Mesenchymal stem cell (in vitro differentiated cells and primary cell): ENCODE data around the gene CYP11A1.

Source experiments
- DNase-seq: peaks from one replicate; pipeline ENCODE4 v3.0.0-alpha.2; 2013
- H2AFZ ChIP-seq: one replicate; pipeline ENCODE4 v1.6.1; 2013; ENCODE audit warnings: low read depth, mild to moderate bottlenecking, control low read depth, inconsistent platforms, low read length, moderate library complexity
- H2AK5ac ChIP-seq: 2 replicates; pipeline ENCODE4 v1.6.1; 2013; ENCODE audit warnings: low read length, moderate library complexity, mild to moderate bottlenecking, inconsistent platforms; ENCODE audit not compliant: severe bottlenecking
- H2BK120ac ChIP-seq: one replicate; pipeline ENCODE4 v1.6.1; 2013; ENCODE audit warnings: low read depth, mild to moderate bottlenecking, inconsistent platforms, low read length, moderate library complexity
- H2BK12ac ChIP-seq, 2 experiments: one replicate each; pipeline ENCODE4 v1.6.1; 2013; ENCODE audit warnings: inconsistent platforms in 2 of 2, low read length in 2 of 2, mild to moderate bottlenecking in 2 of 2, moderate library complexity in 2 of 2, control low read depth in 1 of 2
- H2BK15ac ChIP-seq: one replicate; pipeline ENCODE4 v1.6.1; 2013; ENCODE audit warnings: mild to moderate bottlenecking, low read depth, inconsistent platforms; ENCODE audit not compliant: poor library complexity, severe bottlenecking
- H2BK5ac ChIP-seq: 2 replicates; pipeline ENCODE4 v1.6.1; 2013; ENCODE audit warnings: low read depth, mild to moderate bottlenecking, low read length, control low read depth, inconsistent platforms; ENCODE audit not compliant: poor library complexity, severe bottlenecking
- H3K14ac ChIP-seq, 2 experiments: one replicate each; pipeline ENCODE4 v1.6.1; 2013; ENCODE audit warnings: inconsistent platforms in 2 of 2, low read length in 2 of 2, control low read depth in 1 of 2, mild to moderate bottlenecking in 1 of 2, moderate library complexity in 1 of 2
- H3K18ac ChIP-seq, 2 experiments: one replicate each; pipeline ENCODE4 v1.6.1; 2013; ENCODE audit warnings: inconsistent platforms in 2 of 2, low read length in 2 of 2, control low read depth in 1 of 2, low read depth in 1 of 2, mild to moderate bottlenecking in 1 of 2
- H3K23ac ChIP-seq, 2 experiments: one replicate each; pipeline ENCODE4 v1.6.1; 2013; ENCODE audit warnings: inconsistent platforms in 2 of 2, low read length in 2 of 2, mild to moderate bottlenecking in 2 of 2, moderate library complexity in 2 of 2, control low read depth in 1 of 2
- H3K27ac ChIP-seq: 2 replicates; pipeline ENCODE4 v1.5.1; 2013; ENCODE audit warnings: mild to moderate bottlenecking, moderate library complexity, low read length, control low read depth, inconsistent platforms; ENCODE audit not compliant: poor library complexity, severe bottlenecking
- H3K27me3 ChIP-seq, 2 experiments: 2 replicates each; pipeline versions ENCODE4 v1.6.1 to v1.7.0; 2013; ENCODE audit warnings: low read length in 2 of 2, mild to moderate bottlenecking in 2 of 2, moderate library complexity in 2 of 2, control low read depth in 1 of 2, inconsistent platforms in 1 of 2; ENCODE audit not compliant: control insufficient read depth in 1 of 2, insufficient read depth in 1 of 2
- H3K36me3 ChIP-seq, 2 experiments: 2 replicates each; pipeline versions ENCODE4 v1.6.1 to v1.7.0; 2013; ENCODE audit warnings: low read length in 2 of 2, control low read depth in 1 of 2, inconsistent platforms in 1 of 2, low read depth in 1 of 2, mild to moderate bottlenecking in 1 of 2; ENCODE audit not compliant: insufficient read depth in 2 of 2, control insufficient read depth in 1 of 2
- H3K4ac ChIP-seq, 2 experiments: one replicate each; pipeline ENCODE4 v1.6.1; 2013; ENCODE audit warnings: inconsistent platforms in 2 of 2, low read length in 2 of 2, mild to moderate bottlenecking in 2 of 2, moderate library complexity in 2 of 2, control low read depth in 1 of 2, low read depth in 1 of 2
- H3K4me1 ChIP-seq: 2 replicates; pipeline ENCODE4 v1.6.1; 2013; ENCODE audit warnings: low read depth, low read length, control low read depth; ENCODE audit not compliant: control insufficient read depth, insufficient read depth
- H3K4me2 ChIP-seq: 2 replicates; pipeline ENCODE4 v1.6.1; 2013; ENCODE audit warnings: low read length, mild to moderate bottlenecking, inconsistent platforms; ENCODE audit not compliant: poor library complexity, severe bottlenecking
- H3K4me3 ChIP-seq, 2 experiments: 2 replicates each; pipeline versions ENCODE4 v1.5.1 to v1.7.0; 2013; ENCODE audit warnings: low read length in 2 of 2, mild to moderate bottlenecking in 2 of 2, control low read depth in 1 of 2, low read depth in 1 of 2; ENCODE audit not compliant: insufficient read depth in 1 of 2
- H3K79me1 ChIP-seq: replicated peaks from 2 replicates; pipeline ENCODE4 v1.6.1; 2013; ENCODE audit warnings: mild to moderate bottlenecking, control low read depth, low read length, inconsistent platforms; ENCODE audit not compliant: poor library complexity, severe bottlenecking
- H3K9ac ChIP-seq: 2 replicates; pipeline ENCODE4 v1.7.0; 2013; ENCODE audit warnings: mild to moderate bottlenecking, low read length, moderate library complexity
- H3K9me3 ChIP-seq: 2 replicates; pipeline ENCODE4 v1.7.0; 2013; ENCODE audit warnings: mild to moderate bottlenecking, low read length; ENCODE audit not compliant: control insufficient read depth
- H4K8ac ChIP-seq: one replicate; pipeline ENCODE4 v1.6.1; 2013; ENCODE audit warnings: inconsistent platforms, mild to moderate bottlenecking, low read length, moderate library complexity
- H4K91ac ChIP-seq: one replicate; pipeline ENCODE4 v1.6.1; 2013; ENCODE audit warnings: mild to moderate bottlenecking, low read length, inconsistent platforms
- WGBS: methylation state at CpG from one replicate; pipeline ENCODE4 v1.1.7; 2013; ENCODE audit warnings: mixed read lengths; 5-methylcytosine and 5-hydroxymethylcytosine counted together

CYP11A1 gene

GRCh38 chr15:74307827-74308811, 59.3 kb downstream of the CYP11A1 start:
- H4K91ac ChIP-seq = no peak overlapping the region
- no peak overlapping the region for H2BK5ac ChIP-seq
- H3K79me1 ChIP-seq = no peaks in the 10 kb centered on the region
- H3K14ac ChIP-seq = no peak overlapping the region
- H3K27me3 ChIP-seq = peaks cover 54 to 74% of the 10 kb centered on the region in 2 experiments
- WGBS = 5% methylated on average over 16 of the region's 19 CpGs
- H3K4me1 ChIP-seq = peaks cover 3% of the 10 kb centered on the region
- H2BK12ac ChIP-seq = peak overlapping the region in 1 of 2 experiments; percentile 25
- H3K4ac ChIP-seq = no peak overlapping the region
- H2AFZ ChIP-seq = no peak overlapping the region
- H2BK15ac ChIP-seq = no peak overlapping the region
- no peak overlapping the region for H3K27ac ChIP-seq
- H3K9ac ChIP-seq = no peak overlapping the region
- H3K18ac ChIP-seq = no peak overlapping the region
- H3K4me3 ChIP-seq = no peak overlapping the region
- H2AK5ac ChIP-seq = no peak overlapping the region
- H3K4me2 ChIP-seq = no peak overlapping the region
- H3K36me3 ChIP-seq = no peaks in the 10 kb centered on the region
- peak; percentile 68 for DNase-seq
- H2BK120ac ChIP-seq = no peak overlapping the region
- no peak overlapping the region for H4K8ac ChIP-seq
- H3K9me3 ChIP-seq = no peaks in the 10 kb centered on the region
- no peak overlapping the region for H3K23ac ChIP-seq

- no peak overlapping the region for H3K4me2 ChIP-seq
- H3K27ac ChIP-seq = no peak overlapping the region
- no peak for DNase-seq
- no peak overlapping the region for H2AFZ ChIP-seq
- H2AK5ac ChIP-seq = no peak overlapping the region
- H3K4ac ChIP-seq = no peak overlapping the region
- no peaks in the 10 kb centered on the region for H3K79me1 ChIP-seq
- no peak overlapping the region for H2BK120ac ChIP-seq
- no peak overlapping the region for H3K9ac ChIP-seq
- H3K14ac ChIP-seq = no peak overlapping the region
- H3K9me3 ChIP-seq = no peaks in the 10 kb centered on the region
- H2BK12ac ChIP-seq = no peak overlapping the region
- WGBS = 12% methylated on average over 10 of the region's 10 CpGs
- H4K8ac ChIP-seq = no peak overlapping the region
- H4K91ac ChIP-seq = no peak overlapping the region
- H3K27me3 ChIP-seq = peaks cover 62 to 76% of the 10 kb centered on the region in 2 experiments
- H3K4me3 ChIP-seq = no peak overlapping the region
- H2BK15ac ChIP-seq = no peak overlapping the region
- no peaks in the 10 kb centered on the region for H3K36me3 ChIP-seq
- no peak overlapping the region for H2BK5ac ChIP-seq
- H3K18ac ChIP-seq = no peak overlapping the region
- H3K4me1 ChIP-seq = peaks cover 13% of the 10 kb centered on the region
- H3K23ac ChIP-seq = no peak overlapping the region
These were observed 60.6 kb downstream of the CYP11A1 start for GRCh38 chr15:74306781-74307217.

GRCh38 chr15:74305687-74306086, 61.8 kb downstream of the CYP11A1 start:
- Histone ChIP-seq H3K4ac (no peak overlapping the region), H4K8ac (no peak overlapping the region), H3K14ac (no peak overlapping the region), H4K91ac (no peak overlapping the region), H2AFZ (no peak overlapping the region), H3K9me3 (no peaks in the 10 kb centered on the region), H2AK5ac (no peak overlapping the region), H3K36me3 (no peaks in the 10 kb centered on the region), H2BK12ac (no peak overlapping the region), H3K27me3 (peaks cover 70 to 87% of the 10 kb centered on the region in 2 experiments), H3K4me1 (peaks cover 13% of the 10 kb centered on the region), H3K18ac (no peak overlapping the region), H2BK5ac (no peak overlapping the region), H2BK120ac (no peak overlapping the region), H3K9ac (no peak overlapping the region), H2BK15ac (no peak overlapping the region), H3K4me3 (no peak overlapping the region), H3K79me1 (no peaks in the 10 kb centered on the region), H3K4me2 (no peak overlapping the region), H3K23ac (no peak overlapping the region), H3K27ac (no peak overlapping the region)
- no peak for DNase-seq
- 82% methylated on average over 5 of the region's 7 CpGs for WGBS

GRCh38 chr15:74304431-74304830, 63.0 kb downstream of the CYP11A1 start:
- H4K8ac ChIP-seq = no peak overlapping the region
- 44% methylated on average over 10 of the region's 12 CpGs for whole genome bisulfite sequencing
- peaks cover 76 to 93% of the 10 kb centered on the region in 2 experiments for H3K27me3 ChIP-seq
- H2BK120ac ChIP-seq = no peak overlapping the region
- no peak overlapping the region for H3K4me3 ChIP-seq
- DNase-seq = no peak
- H3K4me2 ChIP-seq = no peak overlapping the region
- H3K4ac ChIP-seq = no peak overlapping the region
- H2BK5ac ChIP-seq = no peak overlapping the region
- H3K9me3 ChIP-seq = no peaks in the 10 kb centered on the region
- H3K23ac ChIP-seq = no peak overlapping the region
- H3K79me1 ChIP-seq = no peaks in the 10 kb centered on the region
- H3K27ac ChIP-seq = no peak overlapping the region
- no peak overlapping the region for H2AFZ ChIP-seq
- H3K9ac ChIP-seq = no peak overlapping the region
- no peak overlapping the region for H2AK5ac ChIP-seq
- no peak overlapping the region for H3K18ac ChIP-seq
- no peak overlapping the region for H2BK15ac ChIP-seq
- no peak overlapping the region for H4K91ac ChIP-seq
- no peak overlapping the region for H2BK12ac ChIP-seq
- no peak overlapping the region for H3K14ac ChIP-seq
- H3K36me3 ChIP-seq = no peaks in the 10 kb centered on the region
- H3K4me1 ChIP-seq = peaks cover 13% of the 10 kb centered on the region
